HCT116 (cell line): ENCODE data around the gene ARHGAP33. TPM values are rescaled to one million over a fixed set of nuclear protein-coding genes. Genes with fewer than 3 reads are reported as not detected.

Source experiments
- ATAC-seq: fragments of 200-7000 bp; cut with Tn5 transposase; 2 replicates; pipeline ENCODE4 v1.9.1; 2020; ENCODE audit warnings: mild to moderate bottlenecking, moderate library complexity
- BruUV-seq: library from RNA; stranded (reverse); fragments of 400-500 nt; replicated peaks from 2 replicates; lab custom pipeline; 2021; lab: Mats Ljungman, UMichigan
- CTCF ChIA-PET: fragments of 300-600 bp; sonication (Branson Sonifier 250); formaldehyde crosslinking; loops from one replicate; lab custom pipeline; 2021; ENCODE audit warnings: antibody characterized with exemption; lab: Charles Lee
- POLR2A ChIA-PET: fragments of 300-600, 350-600 bp; sonication (Branson Sonifier 250); formaldehyde crosslinking; loops from one replicate; lab custom pipeline; 2021; ENCODE audit warnings: antibody characterized with exemption; lab: Charles Lee
- RAD21 ChIA-PET, 2 experiments: fragments of 300-600 bp; sonication (Branson Sonifier 250); formaldehyde crosslinking; loops; one replicate each; lab custom pipeline; 2023; ENCODE audit warnings: low total read pairs in 2 of 2; ENCODE audit not compliant: uncharacterized antibody in 2 of 2, unreplicated experiment in 2 of 2, low non-redundant PET in 1 of 2; lab: Charles Lee
- DNase-seq: peaks from one replicate; pipeline ENCODE4 v3.0.0-alpha.2; 2010; ENCODE audit warnings: low read depth, low spot score
- H2AFZ ChIP-seq: fragments of 200-600 bp; shearing (Covaris generic), sonication (generic); 2 replicates; pipeline ENCODE4 v1.6.1; 2017; ENCODE audit warnings: low read depth, mixed run types, mixed read lengths, antibody characterized with exemption, low read length; ENCODE audit not compliant: poor library complexity, severe bottlenecking
- H3K27ac ChIP-seq: 2 replicates; pipeline ENCODE4 v1.5.1; 2012; ENCODE audit warnings: low read depth, low read length
- H3K27me3 ChIP-seq: fragments of 200-600 bp; sonication (generic); 2 replicates; pipeline ENCODE4 v1.6.1; 2016; ENCODE audit warnings: mixed run types, low read length, mixed read lengths; ENCODE audit not compliant: insufficient read depth
- H3K36me3 ChIP-seq, 2 experiments: fragments of 200-500 bp in 1 of 2; fragments of 200-600 bp in 1 of 2; sonication (Bioruptor generic) in 1 of 2; sonication (generic) in 1 of 2; 2 replicates each; pipeline versions ENCODE4 v1.5.1 to v1.6.1; 2014 to 2016; ENCODE audit warnings: low read length in 2 of 2, inconsistent platforms in 1 of 2, mixed read lengths in 1 of 2, mixed run types in 1 of 2; ENCODE audit not compliant: insufficient read depth in 2 of 2, control insufficient read depth in 1 of 2
- H3K4me1 ChIP-seq, 2 experiments: fragments of 200-600 bp in 1 of 2; sonication (generic) in 1 of 2; 2 replicates each; pipeline versions ENCODE4 v1.5.1 to v1.6.1; 2012 to 2017; ENCODE audit warnings: low read length in 2 of 2, inconsistent platforms in 1 of 2, mild to moderate bottlenecking in 1 of 2, mixed read lengths in 1 of 2, mixed run types in 1 of 2, moderate library complexity in 1 of 2; ENCODE audit not compliant: insufficient read depth in 2 of 2, control insufficient read depth in 1 of 2
- H3K4me2 ChIP-seq: fragments of 200-600 bp; sonication (generic); 2 replicates; pipeline ENCODE4 v1.6.1; 2017; ENCODE audit warnings: mixed run types, low read length, mixed read lengths
- H3K4me3 ChIP-seq, 2 experiments: fragments of 200-600 bp in 1 of 2; sonication (generic) in 1 of 2; replicated peaks in 1 of 2; 2 replicates each; pipeline ENCODE4 v1.5.1; 2011 to 2016; ENCODE audit warnings: low read length in 2 of 2, control low read depth in 1 of 2, low read depth in 1 of 2, mild to moderate bottlenecking in 1 of 2, mixed read lengths in 1 of 2, mixed run types in 1 of 2
- H3K79me2 ChIP-seq: fragments of 200-600 bp; sonication (generic); 2 replicates; pipeline ENCODE4 v1.6.1; 2017; ENCODE audit warnings: mild to moderate bottlenecking, mixed run types, low read length, moderate library complexity, mixed read lengths; ENCODE audit not compliant: insufficient read depth
- H3K9ac ChIP-seq: fragments of 200-600 bp; sonication (generic); 2 replicates; pipeline ENCODE4 v1.6.1; 2016; ENCODE audit warnings: low read length, mixed read lengths
- H3K9me2 ChIP-seq: fragments of 200-600 bp; sonication (generic), shearing (Covaris generic); 2 replicates; pipeline ENCODE4 v1.6.1; 2017; ENCODE audit warnings: mixed run types, mild to moderate bottlenecking, moderate library complexity; ENCODE audit not compliant: insufficient read depth
- H3K9me3 ChIP-seq, 2 experiments: fragments of 200-500 bp in 1 of 2; fragments of 200-600 bp in 1 of 2; sonication (Bioruptor generic) in 1 of 2; sonication (generic) in 1 of 2; 2 replicates each; pipeline ENCODE4 v1.6.1; 2014 to 2017; ENCODE audit warnings: low read length in 2 of 2, mixed read lengths in 2 of 2, inconsistent platforms in 1 of 2, low read depth in 1 of 2, mild to moderate bottlenecking in 1 of 2, mixed run types in 1 of 2, moderate library complexity in 1 of 2; ENCODE audit not compliant: control insufficient read depth in 1 of 2, insufficient read depth in 1 of 2
- H4K20me1 ChIP-seq: fragments of 200-600 bp; sonication (generic), shearing (Covaris generic); 2 replicates; pipeline ENCODE4 v1.6.1; 2017; ENCODE audit warnings: mixed run types, mild to moderate bottlenecking, moderate library complexity; ENCODE audit not compliant: insufficient read depth
- CBX3 ChIP-seq: IDR thresholded peaks from 2 replicates; pipeline ENCODE4 v1.6.1; 2012; ENCODE audit warnings: low read depth
- CEBPB ChIP-seq: IDR thresholded peaks from 2 replicates; pipeline ENCODE4 v1.6.1; 2012; ENCODE audit warnings: low read depth
- EGR1 ChIP-seq: IDR thresholded peaks from 2 replicates; pipeline ENCODE4 v1.6.1; 2012; ENCODE audit warnings: low read depth
- ELF1 ChIP-seq: IDR thresholded peaks from 2 replicates; pipeline ENCODE4 v1.6.1; 2012; ENCODE audit warnings: low read depth, borderline replicate concordance
- EZH2 ChIP-seq: fragments of 200-600 bp; sonication (generic); IDR thresholded peaks from 2 replicates; pipeline ENCODE4 v1.6.1; 2017; ENCODE audit warnings: antibody characterized with exemption, mixed run types
- EZH2phosphoT487 ChIP-seq: fragments of 200-600 bp; IDR thresholded peaks from 2 replicates; pipeline ENCODE4 v1.6.1; 2018; ENCODE audit warnings: antibody characterized with exemption, borderline replicate concordance
- FOSL1 ChIP-seq: IDR thresholded peaks from 2 replicates; pipeline ENCODE4 v1.6.1; 2012; ENCODE audit warnings: low read depth
- JUND ChIP-seq: IDR thresholded peaks from 2 replicates; pipeline ENCODE4 v1.6.1; 2012
- POLR2AphosphoS5 ChIP-seq: IDR thresholded peaks from 2 replicates; pipeline ENCODE4 v1.6.1; 2011; ENCODE audit warnings: mild to moderate bottlenecking, low read depth, low read length, moderate library complexity
- SIN3A ChIP-seq: IDR thresholded peaks from 2 replicates; pipeline ENCODE4 v1.6.1; 2012; ENCODE audit warnings: low read depth
- YY1 ChIP-seq: IDR thresholded peaks from 2 replicates; pipeline ENCODE4 v1.6.1; 2011; ENCODE audit warnings: low read length, low read depth, moderate library complexity, mild to moderate bottlenecking; ENCODE audit not compliant: insufficient replicate concordance; ENCODE audit errors: extremely low read depth
- ZFX ChIP-seq: fragments of 450-650 bp; IDR thresholded peaks from 2 replicates; pipeline ENCODE4 v1.6.1; 2017
- ZNF274 ChIP-seq: fragments of 200-500 bp; sonication (Bioruptor generic); IDR thresholded peaks from 2 replicates; pipeline ENCODE4 v1.6.1; 2014; ENCODE audit warnings: mild to moderate bottlenecking, low read depth, low read length, inconsistent platforms
- intact Hi-C: fragments of 100-400 bp; cut with micrococcal nuclease; formaldehyde crosslinking; loops from 2 replicates; pipeline ENCODE4 v1.10.0; 2022
- total RNA-seq: library from RNA; stranded (reverse); gene quantifications from one replicate; pipeline ENCODE4 v1.2.1, GENCODE V29; 2021; ENCODE audit not compliant: unreplicated experiment
- TF ChIP-seq, protein P1 (sequence below): IDR thresholded peaks from 2 replicates; pipeline ENCODE4 v1.6.1; 2011; ENCODE audit warnings: mild to moderate bottlenecking, low read length, moderate library complexity; ENCODE audit not compliant: insufficient replicate concordance; ENCODE audit errors: extremely low read depth
- TF ChIP-seq, protein P2 (sequence below), 3 experiments: fragments of 200-600 bp in 1 of 3; sonication (generic) in 1 of 3; IDR thresholded peaks in 2 of 3; conservative IDR thresholded peaks in 1 of 3; 2 replicates each; pipeline ENCODE4 v1.5.1; 2012 to 2017; ENCODE audit warnings: low read depth in 2 of 3, low read length in 2 of 3, antibody characterized with exemption in 1 of 3, borderline replicate concordance in 1 of 3, control low read depth in 1 of 3, mild to moderate bottlenecking in 1 of 3, mixed read lengths in 1 of 3, mixed run types in 1 of 3, moderate library complexity in 1 of 3; ENCODE audit not compliant: insufficient read depth in 1 of 3

Gene ARHGAP33
- total RNA-seq, 1 experiment from 2014 or later: 30.2 TPM

DNA sequence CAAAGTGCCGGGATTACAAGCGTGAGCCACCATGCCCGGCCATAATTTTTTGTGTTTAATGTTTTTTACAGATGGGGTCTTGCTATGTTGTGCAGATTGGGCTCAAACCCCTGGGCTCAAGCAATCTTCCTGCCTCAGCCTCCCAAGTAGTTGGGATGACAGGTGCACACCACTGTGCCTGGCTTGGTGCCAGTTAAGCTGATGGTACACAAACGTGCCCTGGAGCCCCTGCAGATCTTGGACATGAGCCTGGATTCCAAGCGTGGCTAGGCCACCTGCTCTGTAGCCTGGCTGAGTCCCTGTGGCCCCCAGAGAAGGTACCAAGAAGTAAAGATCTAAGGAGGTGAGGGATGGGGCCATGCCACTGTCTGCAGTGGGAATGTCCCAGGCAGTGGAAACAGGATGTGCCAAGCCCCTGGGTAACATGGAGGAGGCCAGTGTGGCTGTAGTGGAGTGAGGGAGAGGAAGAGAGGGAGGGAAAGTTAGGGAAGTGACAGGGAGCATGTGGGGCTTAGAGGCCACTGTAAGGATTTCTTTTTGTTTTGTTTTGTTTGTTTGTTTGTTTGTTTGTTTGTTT lies 30.2 kb downstream of the ARHGAP33 start:
- intact Hi-C loops: no loop called here
- CTCF ChIA-PET: no interaction called here

More for the DNA sequence above, 30.2 kb downstream of the ARHGAP33 start:
- Histone ChIP-seq H3K4me1 (no peaks in the 10 kb centered on the region), H3K9me2 (no peaks in the 10 kb centered on the region), H3K9me3 (no peaks in the 10 kb centered on the region), H3K9ac (no peak overlapping the region), H4K20me1 (no peaks in the 10 kb centered on the region), H3K27ac (no peak overlapping the region), H2AFZ (no peak overlapping the region), H3K36me3 (no peaks in the 10 kb centered on the region), H3K79me2 (no peaks in the 10 kb centered on the region)
- ATAC-seq (no peak), DNase-seq (no peak)
- ChIA-PET RAD21 (no interaction called here), POLR2A (no interaction called here)
- TF ChIP-seq POLR2AphosphoS5 (no peak), CEBPB (no peak), EZH2phosphoT487 (no peak), FOSL1 (no peak), ELF1 (no peak), SIN3A (no peak), ZNF274 (no peak), CBX3 (no peak), EZH2 (no peak), ZFX (no peak), YY1 (no peak), EGR1 (no peak), JUND (no peak)
- TF ChIP-seq, protein P1, sequence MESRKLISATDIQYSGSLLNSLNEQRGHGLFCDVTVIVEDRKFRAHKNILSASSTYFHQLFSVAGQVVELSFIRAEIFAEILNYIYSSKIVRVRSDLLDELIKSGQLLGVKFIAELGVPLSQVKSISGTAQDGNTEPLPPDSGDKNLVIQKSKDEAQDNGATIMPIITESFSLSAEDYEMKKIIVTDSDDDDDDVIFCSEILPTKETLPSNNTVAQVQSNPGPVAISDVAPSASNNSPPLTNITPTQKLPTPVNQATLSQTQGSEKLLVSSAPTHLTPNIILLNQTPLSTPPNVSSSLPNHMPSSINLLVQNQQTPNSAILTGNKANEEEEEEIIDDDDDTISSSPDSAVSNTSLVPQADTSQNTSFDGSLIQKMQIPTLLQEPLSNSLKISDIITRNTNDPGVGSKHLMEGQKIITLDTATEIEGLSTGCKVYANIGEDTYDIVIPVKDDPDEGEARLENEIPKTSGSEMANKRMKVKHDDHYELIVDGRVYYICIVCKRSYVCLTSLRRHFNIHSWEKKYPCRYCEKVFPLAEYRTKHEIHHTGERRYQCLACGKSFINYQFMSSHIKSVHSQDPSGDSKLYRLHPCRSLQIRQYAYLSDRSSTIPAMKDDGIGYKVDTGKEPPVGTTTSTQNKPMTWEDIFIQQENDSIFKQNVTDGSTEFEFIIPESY: no peak
- TF ChIP-seq, protein P2, sequence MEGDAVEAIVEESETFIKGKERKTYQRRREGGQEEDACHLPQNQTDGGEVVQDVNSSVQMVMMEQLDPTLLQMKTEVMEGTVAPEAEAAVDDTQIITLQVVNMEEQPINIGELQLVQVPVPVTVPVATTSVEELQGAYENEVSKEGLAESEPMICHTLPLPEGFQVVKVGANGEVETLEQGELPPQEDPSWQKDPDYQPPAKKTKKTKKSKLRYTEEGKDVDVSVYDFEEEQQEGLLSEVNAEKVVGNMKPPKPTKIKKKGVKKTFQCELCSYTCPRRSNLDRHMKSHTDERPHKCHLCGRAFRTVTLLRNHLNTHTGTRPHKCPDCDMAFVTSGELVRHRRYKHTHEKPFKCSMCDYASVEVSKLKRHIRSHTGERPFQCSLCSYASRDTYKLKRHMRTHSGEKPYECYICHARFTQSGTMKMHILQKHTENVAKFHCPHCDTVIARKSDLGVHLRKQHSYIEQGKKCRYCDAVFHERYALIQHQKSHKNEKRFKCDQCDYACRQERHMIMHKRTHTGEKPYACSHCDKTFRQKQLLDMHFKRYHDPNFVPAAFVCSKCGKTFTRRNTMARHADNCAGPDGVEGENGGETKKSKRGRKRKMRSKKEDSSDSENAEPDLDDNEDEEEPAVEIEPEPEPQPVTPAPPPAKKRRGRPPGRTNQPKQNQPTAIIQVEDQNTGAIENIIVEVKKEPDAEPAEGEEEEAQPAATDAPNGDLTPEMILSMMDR (IDR thresholded peaks at IDR 0.05 in 2 of 3, conservative IDR thresholded peaks at IDR 0.05 in 1 of 3; ENCODE audit: borderline replicate concordance in 1 of 3, insufficient read depth in 1 of 3, low read depth in 2 of 3, low read length in 2 of 3): no peak
- TF ChIP-seq, all 23 proteins: peak for 0
- no peaks in the 10 kb centered on the region for H3K27me3 ChIP-seq
- H3K4me2 ChIP-seq: no peak overlapping the region
- no peak overlapping the region for H3K4me3 ChIP-seq
- BruUV-seq: no TSS peak
